H1 (cell line): ENCODE data around the gene SCG5. TPM values are rescaled to one million over a fixed set of nuclear protein-coding genes. Genes with fewer than 3 reads are reported as not detected.

Source experiments
- CTCF ChIA-PET: fragments of 300-600 bp; sonication (Branson Sonifier 250); formaldehyde crosslinking; loops from one replicate; lab custom pipeline; 2021; ENCODE audit not compliant: partially characterized antibody; lab: Charles Lee
- POLR2A ChIA-PET: fragments of 300-600 bp; sonication (Branson Sonifier 250); formaldehyde crosslinking; loops from one replicate; lab custom pipeline; 2021; ENCODE audit warnings: inconsistent platforms; ENCODE audit not compliant: partially characterized antibody; lab: Charles Lee
- DNase-seq, 2 experiments: peaks; one replicate each; pipeline versions ENCODE4 v3.0.0 to v3.0.0-alpha.2; 2010 to 2022; ENCODE audit warnings: low spot score in 2 of 2, low read depth in 1 of 2, mixed read lengths in 1 of 2
- FAIRE-seq: peaks from 2 replicates; lab custom pipeline; 2011; peaks lifted over from hg19 to GRCh38; lab: Jason Lieb, UNC
- H2AFZ ChIP-seq: 2 replicates; pipeline ENCODE4 v1.8.1; 2012; ENCODE audit warnings: low read length, inconsistent platforms
- H2AK5ac ChIP-seq: 2 replicates; pipeline ENCODE4 v1.6.1; 2013; ENCODE audit warnings: low read depth, low read length
- H2BK120ac ChIP-seq: replicated peaks from 2 replicates; pipeline ENCODE3; 2013; ENCODE audit warnings: low read depth, low read length, inconsistent platforms
- H2BK12ac ChIP-seq: 2 replicates; pipeline ENCODE4 v1.6.1; 2013; ENCODE audit warnings: low read depth, low read length
- H2BK15ac ChIP-seq: 2 replicates; pipeline ENCODE4 v1.6.1; 2013; ENCODE audit warnings: low read length
- H2BK20ac ChIP-seq: 2 replicates; pipeline ENCODE4 v1.6.1; 2013; ENCODE audit warnings: low read length
- H2BK5ac ChIP-seq: 2 replicates; pipeline ENCODE4 v1.6.1; 2013; ENCODE audit warnings: low read depth, low read length
- H3K14ac ChIP-seq: 2 replicates; pipeline ENCODE4 v1.6.1; 2013; ENCODE audit warnings: inconsistent platforms; ENCODE audit not compliant: insufficient read length
- H3K18ac ChIP-seq: 2 replicates; pipeline ENCODE4 v1.6.1; 2013; ENCODE audit warnings: low read length; ENCODE audit errors: extremely low read depth
- H3K23ac ChIP-seq: 2 replicates; pipeline ENCODE4 v1.6.1; 2013; ENCODE audit warnings: inconsistent platforms; ENCODE audit not compliant: insufficient read length
- H3K23me2 ChIP-seq: 2 replicates; pipeline ENCODE4 v1.6.1; 2013; ENCODE audit warnings: low read depth, low read length
- H3K27ac ChIP-seq: 2 replicates; pipeline ENCODE4 v1.6.1; 2011; ENCODE audit warnings: low read depth, low read length, inconsistent platforms
- H3K27me3 ChIP-seq, 4 experiments: replicated peaks in 1 of 4; 1 replicate in 1 of 4; 2 replicates in 3 of 4; pipeline versions ENCODE4 v1.6.1 to v1.8.1; 2011 to 2013; ENCODE audit warnings: low read length in 3 of 4, mild to moderate bottlenecking in 3 of 4, inconsistent platforms in 2 of 4, mixed read lengths in 2 of 4, moderate library complexity in 1 of 4; ENCODE audit not compliant: control insufficient read depth in 3 of 4, insufficient read depth in 3 of 4; ENCODE audit errors: extremely low read depth in 1 of 4
- H3K36me3 ChIP-seq, 4 experiments: 2 replicates each; pipeline versions ENCODE4 v1.6.1 to v1.8.1; 2011 to 2013; ENCODE audit warnings: mild to moderate bottlenecking in 4 of 4, low read length in 3 of 4, moderate library complexity in 2 of 4, control low read depth in 1 of 4, inconsistent platforms in 1 of 4; ENCODE audit not compliant: insufficient read depth in 4 of 4, control insufficient read depth in 2 of 4
- H3K4ac ChIP-seq: replicated peaks from 2 replicates; pipeline ENCODE3; 2013; ENCODE audit warnings: low read length, low read depth, mixed read lengths, inconsistent platforms; ENCODE audit not compliant: insufficient read length
- H3K4me1 ChIP-seq, 4 experiments: replicated peaks in 1 of 4; 1 replicate in 1 of 4; 2 replicates in 3 of 4; pipeline versions ENCODE4 v1.6.1 to v1.8.1; 2011 to 2013; ENCODE audit warnings: low read length in 3 of 4, inconsistent platforms in 2 of 4, mixed read lengths in 1 of 4; ENCODE audit not compliant: insufficient read depth in 4 of 4, control insufficient read depth in 3 of 4
- H3K4me2 ChIP-seq, 2 experiments: 2 replicates each; pipeline versions ENCODE4 v1.6.1 to v1.8.1; 2011 to 2013; ENCODE audit warnings: low read depth in 2 of 2, low read length in 2 of 2, control low read depth in 1 of 2, inconsistent platforms in 1 of 2, mild to moderate bottlenecking in 1 of 2; ENCODE audit not compliant: insufficient read depth in 1 of 2
- H3K4me3 ChIP-seq, 4 experiments: fragments of 200-600, 300-600 bp in 1 of 4; sonication (generic), shearing (Covaris generic), sonication (Bioruptor Twin) in 1 of 4; 2 replicates each; pipeline versions ENCODE4 v1.5.1 to v1.8.1; 2011 to 2016; ENCODE audit warnings: low read length in 4 of 4, low read depth in 3 of 4, control low read depth in 2 of 4, inconsistent platforms in 2 of 4, mild to moderate bottlenecking in 2 of 4, mixed read lengths in 1 of 4, moderate library complexity in 1 of 4; ENCODE audit not compliant: insufficient read depth in 2 of 4; ENCODE audit errors: extremely low read depth in 1 of 4
- H3K56ac ChIP-seq: replicated peaks from 2 replicates; pipeline ENCODE3; 2013; ENCODE audit warnings: low read depth, mild to moderate bottlenecking, mixed read lengths, low read length, inconsistent platforms; ENCODE audit not compliant: insufficient read length
- H3K79me1 ChIP-seq: 2 replicates; pipeline ENCODE4 v1.6.1; 2013; ENCODE audit warnings: low read depth, low read length, control low read depth
- H3K79me2 ChIP-seq, 2 experiments: 2 replicates each; pipeline versions ENCODE4 v1.6.1 to v1.8.1; 2012 to 2013; ENCODE audit warnings: low read length in 2 of 2, mild to moderate bottlenecking in 2 of 2, inconsistent platforms in 1 of 2; ENCODE audit not compliant: insufficient read depth in 2 of 2, control insufficient read depth in 1 of 2
- H3K9ac ChIP-seq, 4 experiments: replicated peaks in 1 of 4; 1 replicate in 1 of 4; 2 replicates in 3 of 4; pipeline versions ENCODE4 v1.6.1 to v1.8.1; 2011 to 2013; ENCODE audit warnings: low read depth in 3 of 4, low read length in 3 of 4, control low read depth in 2 of 4, mild to moderate bottlenecking in 2 of 4, moderate library complexity in 2 of 4, inconsistent platforms in 1 of 4; ENCODE audit errors: extremely low read depth in 1 of 4
- H3K9me3 ChIP-seq, 2 experiments: 2 replicates each; pipeline versions ENCODE4 v1.6.1 to v1.8.1; 2012 to 2013; ENCODE audit warnings: mild to moderate bottlenecking in 2 of 2, moderate library complexity in 2 of 2, control low read depth in 1 of 2, inconsistent platforms in 1 of 2, low read depth in 1 of 2, low read length in 1 of 2, mixed read lengths in 1 of 2; ENCODE audit not compliant: insufficient read depth in 2 of 2
- H4K20me1 ChIP-seq, 2 experiments: replicated peaks in 1 of 2; 2 replicates each; pipeline versions ENCODE3 to v1.8.1; 2011 to 2013; ENCODE audit warnings: inconsistent platforms in 2 of 2, low read length in 2 of 2, mild to moderate bottlenecking in 1 of 2; ENCODE audit not compliant: insufficient read depth in 2 of 2, control insufficient read depth in 1 of 2
- H4K5ac ChIP-seq: 2 replicates; pipeline ENCODE4 v1.6.1; 2013; ENCODE audit warnings: low read length, low read depth, mixed read lengths, inconsistent platforms; ENCODE audit not compliant: insufficient read length
- H4K8ac ChIP-seq: 2 replicates; pipeline ENCODE4 v1.8.0; 2013; ENCODE audit warnings: mild to moderate bottlenecking, moderate library complexity, low read length, inconsistent platforms; ENCODE audit not compliant: insufficient read depth; ENCODE audit errors: extremely low read depth
- H4K91ac ChIP-seq: replicated peaks from 2 replicates; pipeline ENCODE3; 2013; ENCODE audit warnings: low read length, mixed read lengths, inconsistent platforms; ENCODE audit not compliant: insufficient read length
- ASH2L ChIP-seq: fragments of 200-600, 300-600 bp; sonication (generic); IDR thresholded peaks from one replicate; pipeline ENCODE4 v1.7.1; 2017; ENCODE audit warnings: low read length
- CHD2 ChIP-seq: IDR thresholded peaks from 2 replicates; pipeline ENCODE4 v1.6.1; 2012; ENCODE audit warnings: low read length, improper control_type of control experiment
- CREB1 ChIP-seq: IDR thresholded peaks from 2 replicates; pipeline ENCODE4 v1.6.1; 2012; ENCODE audit warnings: inconsistent platforms
- GABPA ChIP-seq: IDR thresholded peaks from 2 replicates; pipeline ENCODE4 v1.6.1; 2011; ENCODE audit warnings: mild to moderate bottlenecking, low read length, moderate library complexity, borderline replicate concordance; ENCODE audit not compliant: insufficient read depth
- NRF1 ChIP-seq: IDR thresholded peaks from 2 replicates; pipeline ENCODE4 v1.6.1; 2011; ENCODE audit warnings: mild to moderate bottlenecking, low read depth, low read length, improper control_type of control experiment
- RFX5 ChIP-seq: IDR thresholded peaks from 2 replicates; pipeline ENCODE4 v1.6.1; 2011; ENCODE audit warnings: low read depth, low read length, improper control_type of control experiment, borderline replicate concordance
- SIRT6 ChIP-seq: IDR thresholded peaks from one replicate; pipeline ENCODE4 v1.7.1; 2012; ENCODE audit warnings: low read length, inconsistent platforms
- SRF ChIP-seq: IDR thresholded peaks from 2 replicates; pipeline ENCODE4 v1.6.1; 2011; ENCODE audit warnings: mild to moderate bottlenecking, low read depth, low read length, moderate library complexity
- TAF7 ChIP-seq: optimal IDR thresholded peaks from 2 replicates; pipeline ENCODE3; 2011; ENCODE audit warnings: low read depth, mild to moderate bottlenecking, inconsistent platforms, low read length, moderate library complexity, borderline replicate concordance
- TEAD4 ChIP-seq: IDR thresholded peaks from 2 replicates; pipeline ENCODE4 v1.6.1; 2012; ENCODE audit warnings: low read depth, low read length, inconsistent platforms, mixed read lengths
- WGBS, 2 experiments: shearing (Covaris generic) in 1 of 2; methylation state at CpG; one replicate each; pipeline versions ENCODE4 v1.1.6 to v1.1.7; 2013 to 2015; ENCODE audit warnings: low lambda C conversion rate in 2 of 2, mixed read lengths in 2 of 2, inconsistent platforms in 1 of 2, low coverage in 1 of 2, missing lambda C conversion rate in 1 of 2; ENCODE audit not compliant: insufficient replicate concordance in 2 of 2, insufficient coverage in 1 of 2, insufficient read length in 1 of 2; ENCODE audit errors: extremely low coverage in 1 of 2, missing lambda C conversion rate in 1 of 2; 5-methylcytosine and 5-hydroxymethylcytosine counted together
- polyA plus RNA-seq, 7 experiments: library from polyadenylated mRNA; depleted of rRNA in 3 of 7; stranded (reverse) in 5 of 7; unstranded in 2 of 7; fragments of >200 nt in 5 of 7; fragments of 200-250 nt in 2 of 7; gene quantifications; 1 replicate in 5 of 7; 2 replicates in 1 of 7; 4 replicates in 1 of 7; pipeline versions ENCODE4 v1.2.1 to v1.2.3, GENCODE V29; 2011 to 2013; ENCODE audit warnings: missing spikeins in 2 of 7, mixed read lengths in 2 of 7
- total RNA-seq: library from RNA; stranded (reverse); fragmentation: NEBNext Ultra II Directional; extraction: Animal tissue kit (Norgen Biotek cat#: 25700); gene quantifications from 2 replicates; pipeline ENCODE4 v1.2.1, GENCODE V29; 2021

SCG5 gene
- total and polyA plus RNA-seq, 2 of the 8 experiments (the other 6 are each of a cell fraction or from before 2014, with no cell fraction given): 18.7 to 19.9 TPM

- no peak overlapping the region for H4K5ac ChIP-seq
- FAIRE-seq (no peak), DNase-seq (no peak)
- H3K27me3 ChIP-seq: no peaks in the 10 kb centered on the region
- no peaks in the 10 kb centered on the region for H3K79me2 ChIP-seq
- H2BK20ac ChIP-seq: no peak overlapping the region
- H2AFZ ChIP-seq: no peak overlapping the region
- no peak overlapping the region for H3K23ac ChIP-seq
- H3K27ac ChIP-seq: no peak overlapping the region
- H2BK15ac ChIP-seq: no peak overlapping the region
- no peak overlapping the region for H3K4ac ChIP-seq
- H3K4me3 ChIP-seq: no peak overlapping the region
- no peaks in the 10 kb centered on the region for H3K9me3 ChIP-seq
- H2BK12ac ChIP-seq: no peak overlapping the region
- H3K9ac ChIP-seq: no peak overlapping the region
- H3K4me1 ChIP-seq: no peaks in the 10 kb centered on the region; a peak in 1 of 7 replicates
- no peaks in the 10 kb centered on the region for H3K36me3 ChIP-seq
- H3K23me2 ChIP-seq: no peaks in the 10 kb centered on the region
- no peak overlapping the region for H2BK5ac ChIP-seq
- no peak for TF ChIP-seq CREB1
- TF ChIP-seq TAF7: no peak
- no peak for TF ChIP-seq NRF1
- no peak for TF ChIP-seq ASH2L
- no peak for TF ChIP-seq GABPA
- no peak for TF ChIP-seq RFX5
- TF ChIP-seq CHD2: no peak
- TF ChIP-seq TEAD4: no peak
- TF ChIP-seq SRF: no peak
- TF ChIP-seq SIRT6: no peak
- TF ChIP-seq, all 59 proteins: peak for 0
- H3K18ac ChIP-seq: no peak overlapping the region
- no peaks in the 10 kb centered on the region for H4K20me1 ChIP-seq
- no peak overlapping the region for H4K8ac ChIP-seq
- CTCF ChIA-PET: interaction anchor here (0.6 to 1.4 kb wide), 6 partner anchors 8 to 268 kb away, joined by 3 to 6 read pairs (median 3); no protein-coding TSS in a partner anchor
- no peak overlapping the region for H2BK120ac ChIP-seq
- whole genome bisulfite sequencing, 2 experiments: 92% methylated on average over 5 of the region's 5 CpGs; no CpG with 5 or more reads in 1 of the 2 experiments
- H3K14ac ChIP-seq: no peak overlapping the region
- POLR2A ChIA-PET: no interaction called here
- no peak overlapping the region for H2AK5ac ChIP-seq
- H3K56ac ChIP-seq: no peak overlapping the region
- H4K91ac ChIP-seq: no peak overlapping the region
- no peak overlapping the region for H3K4me2 ChIP-seq
- no peaks in the 10 kb centered on the region for H3K79me1 ChIP-seq
Measured at GRCh38 chr15:32687556-32687955, 46.0 kb downstream of the SCG5 start.
